Uterus (tissue), 4 donors: ENCODE data around the gene PML. TPM values are rescaled to one million over a fixed set of nuclear protein-coding genes. Genes with fewer than 3 reads are reported as not detected.

Experiments used
- DNase-seq, 2 donors: peaks; one replicate each; pipeline ENCODE4 v3.0.0-alpha.2; 2019 to 2020
- H3K27ac ChIP-seq, 2 donors: fragments of 200-600 bp; sonication (generic); 1 replicate in 1 of 2; 2 replicates in 1 of 2; pipeline ENCODE4 v1.5.1; 2016 to 2018
- H3K27me3 ChIP-seq, 2 donors: fragments of 200-600 bp; sonication (generic); one replicate each; pipeline ENCODE4 v1.5.1; 2018 to 2019; ENCODE audit warnings: control low read depth in 1 of 2
- H3K36me3 ChIP-seq, 2 donors: fragments of 200-600 bp; sonication (generic); one replicate each; pipeline ENCODE4 v1.5.1; 2019; ENCODE audit warnings: control low read depth in 1 of 2
- H3K4me1 ChIP-seq, 2 donors: fragments of 200-600 bp; sonication (generic); one replicate each; pipeline ENCODE4 v1.5.1; 2018 to 2019; ENCODE audit warnings: control low read depth in 1 of 2
- H3K4me3 ChIP-seq, 2 donors: fragments of 200-600 bp; sonication (generic); 1 replicate in 1 of 2; 2 replicates in 1 of 2; pipeline ENCODE4 v1.5.1; 2018 to 2019; ENCODE audit warnings: mild to moderate bottlenecking in 1 of 2
- H3K9me3 ChIP-seq, 2 donors: fragments of 200-600 bp; sonication (generic); one replicate each; pipeline ENCODE4 v1.5.1; 2019; ENCODE audit warnings: control low read depth in 1 of 2
- POLR2A ChIP-seq, 2 donors: fragments of 450-650 bp; IDR thresholded peaks; one replicate each; pipeline ENCODE4 v1.6.1; 2016; ENCODE audit warnings: antibody characterized with exemption in 2 of 2, mild to moderate bottlenecking in 1 of 2, moderate library complexity in 1 of 2
- intact Hi-C: fragments of 100-400 bp; cut with DNase I; formaldehyde crosslinking; loops from one replicate; pipeline ENCODE4 v1.15.1; 2023; ENCODE audit warnings: low total_unique reads
- total RNA-seq, 4 donors: library from RNA; depleted of rRNA in 3 of 4; stranded (reverse); fragments of >200 nt in 3 of 4; gene quantifications; one replicate each; pipeline versions ENCODE4 v1.1.0 to v1.2.4, GENCODE V29; 2014 to 2023
- TF ChIP-seq, protein P1 (sequence below), 4 experiments: fragments of 200-600 bp in 2 of 4; fragments of 450-650 bp in 2 of 4; sonication (generic) in 2 of 4; IDR thresholded peaks; one replicate each; pipeline ENCODE4 v1.5.1; 2016 to 2019; ENCODE audit warnings: antibody characterized with exemption in 4 of 4, mild to moderate bottlenecking in 2 of 4, moderate library complexity in 1 of 4
- donor health status: DM: yes; HTN: yes; CAD: no.

Gene PML
- total RNA-seq, 4 donors from 2014 or later, result 39.0 to 118 (median 78.3) TPM

DNA sequence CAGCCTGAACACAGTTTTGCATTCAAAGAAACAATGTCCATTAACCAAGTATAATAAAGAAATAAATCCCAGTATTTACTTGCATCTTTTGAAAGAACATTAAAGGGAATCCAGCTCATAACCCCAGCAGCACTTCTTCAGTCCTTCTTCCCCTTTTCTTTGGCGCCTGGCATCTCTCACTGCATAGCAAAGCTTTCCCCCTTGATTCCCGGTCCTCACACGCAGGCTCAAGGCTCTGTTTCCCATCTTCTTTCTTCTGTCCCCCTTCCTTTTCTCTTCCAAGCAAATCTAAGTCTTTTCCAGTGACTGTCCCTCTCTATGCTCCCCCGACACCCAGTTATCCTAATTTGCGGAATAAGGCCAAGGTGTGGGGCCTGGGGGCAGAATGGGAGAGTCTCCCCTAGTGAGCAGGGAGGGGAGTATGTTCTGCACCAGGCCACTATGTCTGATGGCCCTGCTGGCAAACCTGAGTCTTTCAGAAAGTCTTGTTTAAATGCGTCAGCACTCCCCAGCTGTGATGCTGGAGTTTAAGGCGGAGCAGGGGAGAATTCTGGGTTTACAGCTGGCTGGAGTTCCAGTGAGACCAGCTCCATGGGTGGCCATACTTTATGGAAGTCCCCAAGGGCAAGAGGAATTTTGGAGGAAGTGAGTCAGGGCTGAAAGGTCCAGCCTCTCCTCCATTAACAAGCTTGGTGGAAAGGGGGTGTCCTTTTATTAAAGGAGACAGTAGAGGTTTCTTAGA, 45.8 kb downstream of the PML start:
- peak; percentile 67 to 73 for DNase-seq
- Histone ChIP-seq H3K27me3 (no peaks in the 10 kb centered on the region), H3K27ac (peak overlapping the region; percentile 53 to 66), H3K4me1 (peaks cover 0 to 16% of the 10 kb centered on the region in 2 donors), H3K36me3 (no peaks in the 10 kb centered on the region), H3K4me3 (no peak overlapping the region), H3K9me3 (no peaks in the 10 kb centered on the region)
- intact Hi-C loops, result no loop called here
- no peak for TF ChIP-seq POLR2A (IDR thresholded peaks at IDR 0.05)
- TF ChIP-seq, protein P1, sequence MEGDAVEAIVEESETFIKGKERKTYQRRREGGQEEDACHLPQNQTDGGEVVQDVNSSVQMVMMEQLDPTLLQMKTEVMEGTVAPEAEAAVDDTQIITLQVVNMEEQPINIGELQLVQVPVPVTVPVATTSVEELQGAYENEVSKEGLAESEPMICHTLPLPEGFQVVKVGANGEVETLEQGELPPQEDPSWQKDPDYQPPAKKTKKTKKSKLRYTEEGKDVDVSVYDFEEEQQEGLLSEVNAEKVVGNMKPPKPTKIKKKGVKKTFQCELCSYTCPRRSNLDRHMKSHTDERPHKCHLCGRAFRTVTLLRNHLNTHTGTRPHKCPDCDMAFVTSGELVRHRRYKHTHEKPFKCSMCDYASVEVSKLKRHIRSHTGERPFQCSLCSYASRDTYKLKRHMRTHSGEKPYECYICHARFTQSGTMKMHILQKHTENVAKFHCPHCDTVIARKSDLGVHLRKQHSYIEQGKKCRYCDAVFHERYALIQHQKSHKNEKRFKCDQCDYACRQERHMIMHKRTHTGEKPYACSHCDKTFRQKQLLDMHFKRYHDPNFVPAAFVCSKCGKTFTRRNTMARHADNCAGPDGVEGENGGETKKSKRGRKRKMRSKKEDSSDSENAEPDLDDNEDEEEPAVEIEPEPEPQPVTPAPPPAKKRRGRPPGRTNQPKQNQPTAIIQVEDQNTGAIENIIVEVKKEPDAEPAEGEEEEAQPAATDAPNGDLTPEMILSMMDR (IDR thresholded peaks at IDR 0.05), result no peak

DNA sequence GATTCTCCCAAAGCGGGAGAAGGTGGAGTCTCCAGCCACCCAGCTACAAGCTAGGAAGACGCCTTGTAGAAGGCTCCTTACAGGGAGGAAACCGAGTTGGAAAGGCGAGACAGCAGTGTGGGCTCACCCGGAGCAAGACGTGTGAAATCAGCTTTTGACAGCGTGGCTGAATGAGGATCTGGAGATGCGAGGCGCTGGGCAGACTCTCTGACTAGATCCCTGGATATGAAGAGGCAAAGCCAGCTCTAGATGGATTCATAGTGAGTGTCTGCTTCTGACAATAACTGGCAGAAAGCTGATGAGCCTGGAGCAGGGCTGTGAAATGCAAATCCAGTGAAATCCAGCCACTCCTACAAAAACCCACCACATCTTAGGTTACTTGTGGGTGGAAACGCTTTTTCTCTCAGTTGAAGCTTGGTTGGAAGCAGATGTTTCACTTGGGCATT, 46.8 kb downstream of the PML start:
- intact Hi-C loops, result no loop called here
- Histone ChIP-seq H3K27ac (peak overlapping the region; percentile 53 to 66), H3K4me1 (peaks cover 0 to 16% of the 10 kb centered on the region in 2 donors), H3K36me3 (no peaks in the 10 kb centered on the region), H3K9me3 (no peaks in the 10 kb centered on the region), H3K4me3 (no peak overlapping the region), H3K27me3 (no peaks in the 10 kb centered on the region)
- no peak for DNase-seq
- TF ChIP-seq POLR2A (IDR thresholded peaks at IDR 0.05), result no peak
- TF ChIP-seq, protein P1 (IDR thresholded peaks at IDR 0.05), result no peak

DNA sequence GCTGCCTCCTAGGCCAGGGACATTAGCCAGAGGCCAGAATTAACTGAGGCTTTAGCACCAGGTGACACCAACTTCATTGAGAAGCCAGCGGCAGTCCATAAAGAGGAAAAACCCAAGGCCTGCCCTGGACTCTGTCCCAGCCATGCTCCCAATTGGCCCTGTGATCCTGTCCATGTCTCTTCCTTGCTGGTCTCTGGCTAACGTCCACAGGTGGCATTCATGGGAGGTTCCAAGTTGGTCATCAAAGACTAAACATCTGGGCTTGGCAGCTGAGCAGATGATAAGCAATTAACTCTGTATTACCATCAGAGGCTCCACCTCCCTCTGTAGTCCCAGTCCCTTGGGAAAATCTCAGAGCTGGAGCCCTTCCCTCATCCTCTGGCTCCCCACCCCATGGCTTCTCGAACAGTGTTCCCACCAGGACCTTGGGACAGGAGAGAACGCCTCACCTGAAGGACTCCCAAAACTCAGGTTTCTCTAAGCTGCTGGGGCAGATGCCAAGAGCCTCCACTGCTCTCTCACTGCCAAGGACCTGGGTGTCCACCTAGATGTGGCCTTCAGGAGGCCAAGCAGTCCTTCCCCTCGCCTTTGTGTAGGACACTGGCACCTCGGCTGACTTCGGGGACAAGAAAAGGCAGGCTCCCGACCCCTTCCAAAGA, 47.4 kb downstream of the PML start:
- Histone ChIP-seq H3K27me3 (no peaks in the 10 kb centered on the region), H3K9me3 (no peaks in the 10 kb centered on the region), H3K4me1 (peaks cover 0 to 16% of the 10 kb centered on the region in 2 donors), H3K4me3 (no peak overlapping the region), H3K27ac (peak overlapping the region; percentile 13 to 53), H3K36me3 (no peaks in the 10 kb centered on the region)
- intact Hi-C loops, result no loop called here
- DNase-seq, result no peak
- no peak for TF ChIP-seq POLR2A (IDR thresholded peaks at IDR 0.05)
- TF ChIP-seq, protein P1 (IDR thresholded peaks at IDR 0.05), result no peak

DNA sequence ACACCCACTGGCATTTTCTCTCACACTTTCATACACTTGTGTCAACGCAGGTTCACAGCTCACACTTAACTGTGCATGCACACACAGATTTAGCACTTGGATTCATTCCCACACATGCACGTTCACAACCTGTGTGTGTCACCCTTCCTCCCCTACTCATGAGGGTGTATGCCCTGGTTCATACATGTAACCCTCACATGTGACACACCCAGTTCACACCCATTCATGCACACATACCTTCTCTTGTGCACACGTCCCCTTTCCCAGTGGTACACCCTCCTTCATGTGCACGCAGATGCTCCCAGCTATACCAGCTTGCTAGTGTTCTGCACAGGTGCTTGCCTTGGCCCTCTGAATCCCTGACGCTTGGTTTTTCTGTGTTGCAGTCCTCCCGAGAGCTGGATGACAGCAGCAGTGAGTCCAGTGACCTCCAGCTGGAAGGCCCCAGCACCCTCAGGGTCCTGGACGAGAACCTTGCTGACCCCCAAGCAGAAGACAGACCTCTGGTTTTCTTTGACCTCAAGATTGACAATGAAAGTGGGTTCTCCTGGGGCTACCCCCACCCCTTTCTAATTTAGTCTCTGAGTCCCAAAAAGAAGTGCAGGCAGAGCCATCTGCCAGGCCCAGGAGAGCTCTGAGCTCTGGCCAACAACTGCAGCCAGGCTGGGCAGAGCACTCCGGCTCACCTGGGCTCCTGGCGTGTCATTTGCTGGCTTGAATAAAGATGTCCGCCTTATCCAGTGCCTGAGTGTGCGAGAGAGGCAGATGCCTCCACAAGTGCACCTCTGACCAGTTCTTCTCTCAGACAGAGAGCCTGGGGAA, 48.3 kb downstream of the PML start:
- Histone ChIP-seq H3K4me1 (peaks cover 0 to 16% of the 10 kb centered on the region in 2 donors), H3K9me3 (no peaks in the 10 kb centered on the region), H3K27ac (peak overlapping the region; percentile 48 to 72), H3K4me3 (no peak overlapping the region), H3K36me3 (no peaks in the 10 kb centered on the region), H3K27me3 (no peaks in the 10 kb centered on the region)
- TF ChIP-seq POLR2A (IDR thresholded peaks at IDR 0.05), result no peak
- TF ChIP-seq, protein P1 (IDR thresholded peaks at IDR 0.05), result no peak
- intact Hi-C loops, result no loop called here
- no peak for DNase-seq
